GM12878 (cell line): Measurements from ENCODE around the gene LYPD5. TPM values are rescaled to one million over a fixed set of nuclear protein-coding genes. Genes with fewer than 3 reads are reported as not detected.

Experiments used
- polyA plus RNA-seq, 11 experiments: library from polyadenylated mRNA; depleted of rRNA in 4 of 11; unstranded in 6 of 11; stranded (reverse) in 5 of 11; fragments of >200 nt; fragmentation: Nextera tagmentation in 4 of 11; fragmentation: Illumina TruSeq in 1 of 11; extraction: Ambion mirVana in 4 of 11; extraction: Trizol in 1 of 11; gene quantifications; 1 replicate in 1 of 11; 2 replicates in 10 of 11; pipeline versions ENCODE4 v1.2.1 to v1.2.3, GENCODE V29; 2011 to 2016; ENCODE audit warnings: inconsistent platforms in 2 of 11, missing spikeins in 2 of 11, low read depth in 1 of 11
- total RNA-seq, 4 experiments: library from RNA; depleted of rRNA in 3 of 4; stranded (reverse); fragments of >200 nt in 3 of 4; fragmentation: Illumina TruSeq in 1 of 4; extraction: Trizol in 1 of 4; gene quantifications; 2 replicates each; pipeline versions ENCODE4 v1.2.1 to v1.2.3, GENCODE V29; 2013 to 2021
- TF ChIP-seq, protein P1 (sequence below): fragments of 450-650 bp; IDR thresholded peaks from 2 replicates; pipeline ENCODE4 v1.6.1; 2016; ENCODE audit warnings: mild to moderate bottlenecking, moderate library complexity, borderline replicate concordance
- TF ChIP-seq, protein P2 (sequence below): IDR thresholded peaks from 2 replicates; pipeline ENCODE4 v1.6.1; 2012; ENCODE audit warnings: low read depth, low read length, improper control_type of control experiment
- TF ChIP-seq, protein P3 (sequence below): fragments of 450-650 bp; IDR thresholded peaks from 2 replicates; pipeline ENCODE4 v1.6.1; 2017; ENCODE audit warnings: borderline replicate concordance
- TF ChIP-seq, protein P4 (sequence below): fragments of 450-650 bp; conservative IDR thresholded peaks from 2 replicates; pipeline ENCODE4 v1.6.1; 2017; ENCODE audit warnings: mild to moderate bottlenecking, moderate library complexity

The LYPD5 gene
- total and polyA plus RNA-seq, 10 of the 15 experiments (the other 5 are each of a cell fraction or from before 2014, with no cell fraction given) = 0.04 to 2.2 (median 0.69) TPM; not detected in 1

DNA sequence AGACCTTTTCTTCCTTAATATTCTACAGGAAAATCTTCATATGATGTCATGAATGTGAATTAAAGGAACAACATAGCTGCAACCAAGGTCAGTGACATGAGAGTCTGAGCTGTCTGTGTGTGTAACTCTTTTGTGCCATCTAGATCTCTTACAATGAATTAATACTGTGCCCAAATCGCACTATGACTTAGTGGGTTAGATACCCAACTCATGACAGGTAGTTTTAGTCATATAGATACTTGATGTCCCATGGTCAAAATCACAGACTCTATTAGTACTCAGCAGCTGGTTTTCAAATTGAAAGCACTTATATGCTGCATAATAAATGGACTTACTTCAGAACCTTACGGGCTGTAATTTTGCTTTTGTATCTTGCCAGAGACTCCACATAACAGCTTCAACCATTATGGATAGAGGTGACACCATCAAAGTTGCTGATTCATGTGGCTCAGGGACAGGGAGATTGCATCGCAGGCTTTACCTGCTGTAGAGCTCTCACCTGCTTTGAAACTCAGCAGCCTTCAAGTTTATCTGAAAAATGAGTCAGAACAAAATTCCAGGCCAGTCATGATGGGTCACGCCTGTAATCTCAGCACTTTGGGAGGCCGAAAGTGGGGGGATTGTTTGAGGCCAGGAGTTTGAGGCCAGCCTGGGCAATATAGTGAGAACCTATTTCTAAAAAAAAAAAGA lies 12.6 kb upstream of the LYPD5 start (continued):
- TF ChIP-seq, protein P1, sequence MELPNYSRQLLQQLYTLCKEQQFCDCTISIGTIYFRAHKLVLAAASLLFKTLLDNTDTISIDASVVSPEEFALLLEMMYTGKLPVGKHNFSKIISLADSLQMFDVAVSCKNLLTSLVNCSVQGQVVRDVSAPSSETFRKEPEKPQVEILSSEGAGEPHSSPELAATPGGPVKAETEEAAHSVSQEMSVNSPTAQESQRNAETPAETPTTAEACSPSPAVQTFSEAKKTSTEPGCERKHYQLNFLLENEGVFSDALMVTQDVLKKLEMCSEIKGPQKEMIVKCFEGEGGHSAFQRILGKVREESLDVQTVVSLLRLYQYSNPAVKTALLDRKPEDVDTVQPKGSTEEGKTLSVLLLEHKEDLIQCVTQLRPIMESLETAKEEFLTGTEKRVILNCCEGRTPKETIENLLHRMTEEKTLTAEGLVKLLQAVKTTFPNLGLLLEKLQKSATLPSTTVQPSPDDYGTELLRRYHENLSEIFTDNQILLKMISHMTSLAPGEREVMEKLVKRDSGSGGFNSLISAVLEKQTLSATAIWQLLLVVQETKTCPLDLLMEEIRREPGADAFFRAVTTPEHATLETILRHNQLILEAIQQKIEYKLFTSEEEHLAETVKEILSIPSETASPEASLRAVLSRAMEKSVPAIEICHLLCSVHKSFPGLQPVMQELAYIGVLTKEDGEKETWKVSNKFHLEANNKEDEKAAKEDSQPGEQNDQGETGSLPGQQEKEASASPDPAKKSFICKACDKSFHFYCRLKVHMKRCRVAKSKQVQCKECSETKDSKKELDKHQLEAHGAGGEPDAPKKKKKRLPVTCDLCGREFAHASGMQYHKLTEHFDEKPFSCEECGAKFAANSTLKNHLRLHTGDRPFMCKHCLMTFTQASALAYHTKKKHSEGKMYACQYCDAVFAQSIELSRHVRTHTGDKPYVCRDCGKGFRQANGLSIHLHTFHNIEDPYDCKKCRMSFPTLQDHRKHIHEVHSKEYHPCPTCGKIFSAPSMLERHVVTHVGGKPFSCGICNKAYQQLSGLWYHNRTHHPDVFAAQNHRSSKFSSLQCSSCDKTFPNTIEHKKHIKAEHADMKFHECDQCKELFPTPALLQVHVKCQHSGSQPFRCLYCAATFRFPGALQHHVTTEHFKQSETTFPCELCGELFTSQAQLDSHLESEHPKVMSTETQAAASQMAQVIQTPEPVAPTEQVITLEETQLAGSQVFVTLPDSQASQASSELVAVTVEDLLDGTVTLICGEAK = no peak
- TF ChIP-seq, protein P2, sequence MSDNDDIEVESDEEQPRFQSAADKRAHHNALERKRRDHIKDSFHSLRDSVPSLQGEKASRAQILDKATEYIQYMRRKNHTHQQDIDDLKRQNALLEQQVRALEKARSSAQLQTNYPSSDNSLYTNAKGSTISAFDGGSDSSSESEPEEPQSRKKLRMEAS = no peak
- TF ChIP-seq, protein P3, sequence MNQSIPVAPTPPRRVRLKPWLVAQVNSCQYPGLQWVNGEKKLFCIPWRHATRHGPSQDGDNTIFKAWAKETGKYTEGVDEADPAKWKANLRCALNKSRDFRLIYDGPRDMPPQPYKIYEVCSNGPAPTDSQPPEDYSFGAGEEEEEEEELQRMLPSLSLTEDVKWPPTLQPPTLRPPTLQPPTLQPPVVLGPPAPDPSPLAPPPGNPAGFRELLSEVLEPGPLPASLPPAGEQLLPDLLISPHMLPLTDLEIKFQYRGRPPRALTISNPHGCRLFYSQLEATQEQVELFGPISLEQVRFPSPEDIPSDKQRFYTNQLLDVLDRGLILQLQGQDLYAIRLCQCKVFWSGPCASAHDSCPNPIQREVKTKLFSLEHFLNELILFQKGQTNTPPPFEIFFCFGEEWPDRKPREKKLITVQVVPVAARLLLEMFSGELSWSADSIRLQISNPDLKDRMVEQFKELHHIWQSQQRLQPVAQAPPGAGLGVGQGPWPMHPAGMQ = no peak
- TF ChIP-seq, protein P4, sequence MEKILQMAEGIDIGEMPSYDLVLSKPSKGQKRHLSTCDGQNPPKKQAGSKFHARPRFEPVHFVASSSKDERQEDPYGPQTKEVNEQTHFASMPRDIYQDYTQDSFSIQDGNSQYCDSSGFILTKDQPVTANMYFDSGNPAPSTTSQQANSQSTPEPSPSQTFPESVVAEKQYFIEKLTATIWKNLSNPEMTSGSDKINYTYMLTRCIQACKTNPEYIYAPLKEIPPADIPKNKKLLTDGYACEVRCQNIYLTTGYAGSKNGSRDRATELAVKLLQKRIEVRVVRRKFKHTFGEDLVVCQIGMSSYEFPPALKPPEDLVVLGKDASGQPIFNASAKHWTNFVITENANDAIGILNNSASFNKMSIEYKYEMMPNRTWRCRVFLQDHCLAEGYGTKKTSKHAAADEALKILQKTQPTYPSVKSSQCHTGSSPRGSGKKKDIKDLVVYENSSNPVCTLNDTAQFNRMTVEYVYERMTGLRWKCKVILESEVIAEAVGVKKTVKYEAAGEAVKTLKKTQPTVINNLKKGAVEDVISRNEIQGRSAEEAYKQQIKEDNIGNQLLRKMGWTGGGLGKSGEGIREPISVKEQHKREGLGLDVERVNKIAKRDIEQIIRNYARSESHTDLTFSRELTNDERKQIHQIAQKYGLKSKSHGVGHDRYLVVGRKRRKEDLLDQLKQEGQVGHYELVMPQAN = no peak
